ENCODE results near the gene RDH16. TPM values are rescaled to one million over a fixed set of nuclear protein-coding genes. Genes with fewer than 3 reads are reported as not detected.
A peak's percentile ranks its signal among the peaks of the same experiment; 100 is the strongest.

Gene RDH16
- total RNA-seq, 6 experiments from 2014 or later = 84.6 to 481 (median 147) TPM

GRCh38 chr12:56933826-56934625, 23.4 kb downstream of the RDH16 start, which contains the start of gene SDR9C7:
Gene SDR9C7, minus strand, starts transcription at chr12:56934408. Its CDS starts 147 bp downstream, at chr12:56934261.
- Histone ChIP-seq H3K27me3 (no peaks in the 10 kb centered on the region), H3K27ac (no peak within 1 kb of the TSS), H3K4me1 (peaks cover 0 to 7% (median 0%) of the 10 kb centered on the region in 4 donors), H3K9me3 (no peaks in the 10 kb centered on the region), H3K36me3 (no peaks in the 10 kb centered on the region), H3K4me3 (no peak within 1 kb of the TSS)
- intact Hi-C loops (cut with DNase I) = no loop called here
- ATAC-seq (no peak), DNase-seq (no peak)
- TF ChIP-seq POLR2A (IDR thresholded peaks at IDR 0.05) = no peak
- no peak for TF ChIP-seq CTCF (IDR thresholded peaks at IDR 0.05)
- 81% methylated on average over 8 of the region's 15 CpGs for WGBS (ENCODE audit: insufficient coverage, low coverage, low lambda C conversion rate, missing lambda C conversion rate)

GRCh38 chr12:56932867-56933266, 24.5 kb downstream of the RDH16 start:
- intact Hi-C loops (cut with DNase I) = no loop called here
- Histone ChIP-seq H3K4me3 (no peak overlapping the region), H3K36me3 (no peaks in the 10 kb centered on the region), H3K27me3 (no peaks in the 10 kb centered on the region), H3K4me1 (peaks cover 0 to 7% (median 0%) of the 10 kb centered on the region in 4 donors), H3K9me3 (no peaks in the 10 kb centered on the region), H3K27ac (no peak overlapping the region)
- DNase-seq (no peak), ATAC-seq (peak; percentile 58 to 66 (median 60))
- 83% methylated on average over 1 of the region's 1 CpG for WGBS (ENCODE audit: insufficient coverage, low coverage, low lambda C conversion rate, missing lambda C conversion rate)
- TF ChIP-seq CTCF (IDR thresholded peaks at IDR 0.05) (no peak), POLR2A (IDR thresholded peaks at IDR 0.05) (no peak)

- WGBS (ENCODE audit: insufficient coverage, low coverage, low lambda C conversion rate, missing lambda C conversion rate) = 83% methylated on average over 5 of the region's 5 CpGs
- Histone ChIP-seq H3K9me3 (no peaks in the 10 kb centered on the region), H3K27ac (peak overlapping the region in 1 of 3 donors; percentile 11), H3K36me3 (no peaks in the 10 kb centered on the region), H3K27me3 (no peaks in the 10 kb centered on the region), H3K4me3 (no peak overlapping the region), H3K4me1 (peaks cover 0 to 7% (median 0%) of the 10 kb centered on the region in 4 donors)
- no peak for TF ChIP-seq CTCF (IDR thresholded peaks at IDR 0.05)
- no peak for TF ChIP-seq POLR2A (IDR thresholded peaks at IDR 0.05)
- ATAC-seq (no peak), DNase-seq (no peak)
- intact Hi-C loops (cut with DNase I) = no loop called here
Measured at GRCh38 chr12:56932146-56932545, 25.3 kb downstream of the RDH16 start.

- no peaks in the 10 kb centered on the region for H3K9me3 ChIP-seq
- intact Hi-C loops (cut with DNase I) = no loop called here
- 100% methylated on average over 1 of the region's 2 CpGs for WGBS (ENCODE audit: insufficient coverage, low coverage, low lambda C conversion rate, missing lambda C conversion rate)
- H3K4me3 ChIP-seq = no peak overlapping the region
- TF ChIP-seq CTCF (IDR thresholded peaks at IDR 0.05) (no peak), POLR2A (IDR thresholded peaks at IDR 0.05) (no peak)
- H3K27ac ChIP-seq = peak overlapping the region in 1 of 3 donors; percentile 33
- ATAC-seq = peak; percentile 45 to 81 (median 58)
- H3K4me1 ChIP-seq = peaks cover 0 to 7% (median 0%) of the 10 kb centered on the region in 4 donors
- no peak for DNase-seq
- H3K27me3 ChIP-seq = no peaks in the 10 kb centered on the region
- no peaks in the 10 kb centered on the region for H3K36me3 ChIP-seq
Measured at GRCh38 chr12:56931474-56931978, 25.9 kb downstream of the RDH16 start.
